ENCODE measurements around the gene RASGRF2.

RASGRF2 gene

GRCh38 chr5:81007637-81008027 lies 47.5 kb downstream of the RASGRF2 start:
- Histone ChIP-seq H3K27ac (replicated peaks) (no peak overlapping the region), H3K27me3 (ENCODE audit: insufficient read depth, poor library complexity, severe bottlenecking) (no peaks in the 10 kb centered on the region), H3K4me3 (replicated peaks; ENCODE audit: insufficient read depth, low read length) (no peak overlapping the region)
- no peak for DNase-seq (ENCODE audit: low read depth in 1 of 2, low spot score in 1 of 2)
- TF ChIP-seq REST (IDR thresholded peaks at IDR 0.05; ENCODE audit: insufficient replicate concordance, low read depth) (no peak), POLR2AphosphoS5 (IDR thresholded peaks at IDR 0.05; ENCODE audit: low read depth) (no peak), CTCF (IDR thresholded peaks at IDR 0.05; ENCODE audit: insufficient read depth, low read length) (no peak), SPI1 (IDR thresholded peaks at IDR 0.05; ENCODE audit: borderline replicate concordance, low read depth) (no peak), GABPA (IDR thresholded peaks at IDR 0.05; ENCODE audit: low read depth) (no peak)

- TF ChIP-seq CTCF (IDR thresholded peaks at IDR 0.05; ENCODE audit: insufficient read depth, low read length): no peak
- no peak for TF ChIP-seq GABPA (IDR thresholded peaks at IDR 0.05; ENCODE audit: low read depth)
- no peak for TF ChIP-seq POLR2AphosphoS5 (IDR thresholded peaks at IDR 0.05; ENCODE audit: low read depth)
- TF ChIP-seq REST (IDR thresholded peaks at IDR 0.05; ENCODE audit: insufficient replicate concordance, low read depth): no peak
- TF ChIP-seq SPI1 (IDR thresholded peaks at IDR 0.05; ENCODE audit: borderline replicate concordance, low read depth): no peak
- H3K4me3 ChIP-seq (replicated peaks; ENCODE audit: insufficient read depth, low read length): no peak overlapping the region
- no peak overlapping the region for H3K27ac ChIP-seq (replicated peaks)
- H3K27me3 ChIP-seq (ENCODE audit: insufficient read depth, poor library complexity, severe bottlenecking): no peaks in the 10 kb centered on the region
- no peak for DNase-seq (ENCODE audit: low read depth in 1 of 2, low spot score in 1 of 2)
These were observed 50.4 kb downstream of the RASGRF2 start for GRCh38 chr5:81010336-81011169.

- no peak for TF ChIP-seq SPI1 (IDR thresholded peaks at IDR 0.05; ENCODE audit: borderline replicate concordance, low read depth)
- TF ChIP-seq GABPA (IDR thresholded peaks at IDR 0.05; ENCODE audit: low read depth): no peak
- TF ChIP-seq POLR2AphosphoS5 (IDR thresholded peaks at IDR 0.05; ENCODE audit: low read depth): no peak
- TF ChIP-seq REST (IDR thresholded peaks at IDR 0.05; ENCODE audit: insufficient replicate concordance, low read depth): no peak
- no peak for TF ChIP-seq CTCF (IDR thresholded peaks at IDR 0.05; ENCODE audit: insufficient read depth, low read length)
- Histone ChIP-seq H3K4me3 (replicated peaks; ENCODE audit: insufficient read depth, low read length) (no peak overlapping the region), H3K27me3 (ENCODE audit: insufficient read depth, poor library complexity, severe bottlenecking) (no peaks in the 10 kb centered on the region), H3K27ac (replicated peaks) (no peak overlapping the region)
- DNase-seq (ENCODE audit: low read depth in 1 of 2, low spot score in 1 of 2): no peak
These were observed 54.2 kb downstream of the RASGRF2 start for GRCh38 chr5:81014348-81014747.
